ENCODE data around the gene SLC2A9.

GRCh38 chr4:10008609-10009005 is 12.7 kb downstream of the SLC2A9 start:
- TF ChIP-seq, protein P1, sequence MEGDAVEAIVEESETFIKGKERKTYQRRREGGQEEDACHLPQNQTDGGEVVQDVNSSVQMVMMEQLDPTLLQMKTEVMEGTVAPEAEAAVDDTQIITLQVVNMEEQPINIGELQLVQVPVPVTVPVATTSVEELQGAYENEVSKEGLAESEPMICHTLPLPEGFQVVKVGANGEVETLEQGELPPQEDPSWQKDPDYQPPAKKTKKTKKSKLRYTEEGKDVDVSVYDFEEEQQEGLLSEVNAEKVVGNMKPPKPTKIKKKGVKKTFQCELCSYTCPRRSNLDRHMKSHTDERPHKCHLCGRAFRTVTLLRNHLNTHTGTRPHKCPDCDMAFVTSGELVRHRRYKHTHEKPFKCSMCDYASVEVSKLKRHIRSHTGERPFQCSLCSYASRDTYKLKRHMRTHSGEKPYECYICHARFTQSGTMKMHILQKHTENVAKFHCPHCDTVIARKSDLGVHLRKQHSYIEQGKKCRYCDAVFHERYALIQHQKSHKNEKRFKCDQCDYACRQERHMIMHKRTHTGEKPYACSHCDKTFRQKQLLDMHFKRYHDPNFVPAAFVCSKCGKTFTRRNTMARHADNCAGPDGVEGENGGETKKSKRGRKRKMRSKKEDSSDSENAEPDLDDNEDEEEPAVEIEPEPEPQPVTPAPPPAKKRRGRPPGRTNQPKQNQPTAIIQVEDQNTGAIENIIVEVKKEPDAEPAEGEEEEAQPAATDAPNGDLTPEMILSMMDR (IDR thresholded peaks at IDR 0.05), result no peak
- TF ChIP-seq POLR2A (IDR thresholded peaks at IDR 0.05) (no peak), POLR2AphosphoS5 (IDR thresholded peaks at IDR 0.05) (no peak), EP300 (IDR thresholded peaks at IDR 0.05) (no peak)
